DOHH2 (cell line): ENCODE results near the gene TMEM221.

Experiments
- H3F3A ChIP-seq: fragments of 200-600 bp; sonication (generic), shearing (Covaris generic); 2 replicates; pipeline ENCODE4 v1.6.0; 2016; ENCODE audit warnings: antibody characterized with exemption, mild to moderate bottlenecking; ENCODE audit not compliant: control insufficient read depth, insufficient read depth
- H3K27ac ChIP-seq: fragments of 200-600 bp; sonication (generic); 2 replicates; pipeline ENCODE4 v1.5.1; 2014; ENCODE audit warnings: low read depth, mild to moderate bottlenecking, low read length, moderate library complexity
- H3K27me3 ChIP-seq: fragments of 200-600 bp; sonication (generic); 2 replicates; pipeline ENCODE4 v1.6.1; 2014; ENCODE audit warnings: mild to moderate bottlenecking, low read length, mixed read lengths; ENCODE audit not compliant: control insufficient read depth
- H3K36me3 ChIP-seq: fragments of 200-600 bp; sonication (generic); 2 replicates; pipeline ENCODE4 v1.6.1; 2014; ENCODE audit warnings: mild to moderate bottlenecking, low read length, moderate library complexity, mixed read lengths; ENCODE audit not compliant: control insufficient read depth
- H3K4me1 ChIP-seq: fragments of 200-600 bp; sonication (generic); 2 replicates; pipeline ENCODE4 v1.6.1; 2014; ENCODE audit warnings: mild to moderate bottlenecking, low read length, mixed read lengths; ENCODE audit not compliant: control insufficient read depth
- H3K4me2 ChIP-seq: fragments of 200-600 bp; sonication (generic); 2 replicates; pipeline ENCODE4 v1.6.0; 2014; ENCODE audit warnings: mild to moderate bottlenecking, low read length, moderate library complexity
- H3K4me3 ChIP-seq: fragments of 200-600 bp; sonication (generic); 2 replicates; pipeline ENCODE4 v1.5.1; 2014; ENCODE audit warnings: mild to moderate bottlenecking, low read length, mixed read lengths
- H3K79me2 ChIP-seq: fragments of 200-600 bp; sonication (generic); 2 replicates; pipeline ENCODE4 v1.6.1; 2014; ENCODE audit warnings: mild to moderate bottlenecking, low read length, mixed read lengths; ENCODE audit not compliant: control insufficient read depth
- H3K9me2 ChIP-seq: fragments of 200-600 bp; sonication (generic); replicated peaks from 2 replicates; pipeline ENCODE4 v1.6.1; 2014; ENCODE audit warnings: mild to moderate bottlenecking, low read length, mixed read lengths; ENCODE audit not compliant: control insufficient read depth
- H3K9me3 ChIP-seq: fragments of 200-600 bp; sonication (generic); 2 replicates; pipeline ENCODE4 v1.6.1; 2014; ENCODE audit warnings: antibody characterized with exemption, low read length, mixed read lengths; ENCODE audit not compliant: control insufficient read depth, insufficient read depth
- H4K20me1 ChIP-seq: fragments of 200-600 bp; sonication (generic); 2 replicates; pipeline ENCODE4 v1.6.0; 2014; ENCODE audit warnings: low read depth, mild to moderate bottlenecking, antibody characterized with exemption, low read length, moderate library complexity; ENCODE audit not compliant: control insufficient read depth, insufficient read depth
- CTCF ChIP-seq: fragments of 200-600 bp; sonication (generic); IDR thresholded peaks from one replicate; pipeline ENCODE4 v1.5.1; 2014; ENCODE audit warnings: antibody characterized with exemption, mild to moderate bottlenecking, low read depth, low read length; ENCODE audit not compliant: poor library complexity, severe bottlenecking
- EZH2phosphoT487 ChIP-seq: fragments of 200-600 bp; sonication (generic); IDR thresholded peaks from 2 replicates; pipeline ENCODE4 v1.6.1; 2017; ENCODE audit warnings: borderline replicate concordance, mild to moderate bottlenecking, antibody characterized with exemption, low read length, moderate library complexity, mixed read lengths

The TMEM221 gene

GRCh38 chr19:17486545-17487240 lies 38.2 kb upstream of the TMEM221 start:
- H3F3A ChIP-seq = no peaks in the 10 kb centered on the region
- no peak overlapping the region for H3K27ac ChIP-seq
- peaks cover 22% of the 10 kb centered on the region for H3K4me1 ChIP-seq
- no peaks in the 10 kb centered on the region for H3K9me2 ChIP-seq
- H3K79me2 ChIP-seq = no peaks in the 10 kb centered on the region
- H3K36me3 ChIP-seq = no peaks in the 10 kb centered on the region
- no peak overlapping the region for H3K4me3 ChIP-seq
- H3K27me3 ChIP-seq = no peaks in the 10 kb centered on the region
- H3K9me3 ChIP-seq = no peaks in the 10 kb centered on the region
- H3K4me2 ChIP-seq = no peak overlapping the region
- TF ChIP-seq CTCF (no peak), EZH2phosphoT487 (no peak)
- no peaks in the 10 kb centered on the region for H4K20me1 ChIP-seq

GRCh38 chr19:17484520-17485185 lies 36.2 kb upstream of the TMEM221 start:
- no peak for TF ChIP-seq EZH2phosphoT487
- TF ChIP-seq CTCF = no peak
- no peak overlapping the region for H3K27ac ChIP-seq

GRCh38 chr19:17483605-17484002 lies 35.1 kb upstream of the TMEM221 start:
- TF ChIP-seq EZH2phosphoT487 (no peak), CTCF (no peak)
- Histone ChIP-seq H3K79me2 (no peaks in the 10 kb centered on the region), H3K27ac (no peak overlapping the region), H3F3A (no peaks in the 10 kb centered on the region), H4K20me1 (no peaks in the 10 kb centered on the region), H3K9me2 (no peaks in the 10 kb centered on the region), H3K36me3 (no peaks in the 10 kb centered on the region), H3K4me2 (no peak overlapping the region), H3K27me3 (no peaks in the 10 kb centered on the region), H3K4me3 (no peak overlapping the region), H3K9me3 (no peaks in the 10 kb centered on the region), H3K4me1 (peaks cover 13% of the 10 kb centered on the region)

More at GRCh38 chr19:17484520-17485185, 36.2 kb upstream of the TMEM221 start:
- Histone ChIP-seq H3K79me2 (no peaks in the 10 kb centered on the region), H3K4me2 (no peak overlapping the region), H3K9me3 (no peaks in the 10 kb centered on the region), H3K4me1 (peaks cover 21% of the 10 kb centered on the region), H4K20me1 (no peaks in the 10 kb centered on the region), H3F3A (no peaks in the 10 kb centered on the region), H3K4me3 (no peak overlapping the region), H3K9me2 (no peaks in the 10 kb centered on the region), H3K27me3 (no peaks in the 10 kb centered on the region), H3K36me3 (no peaks in the 10 kb centered on the region)
